Measurements from ENCODE around the gene BCORL1. TPM values are rescaled to one million over a fixed set of nuclear protein-coding genes. Genes with fewer than 3 reads are reported as not detected.

The BCORL1 gene
- polyA plus RNA-seq, 1 of the 3 experiments (the other 2 are of a cell fraction), result 4.2 TPM

- Histone ChIP-seq H3K4me1 (ENCODE audit: control insufficient read depth in 1 of 2, insufficient read depth in 2 of 2, low read depth in 1 of 2, low read length in 1 of 2) (peaks cover 0 to 6% of the 10 kb centered on the region in 2 experiments; a peak in 1 of 4 replicates), H3K4me2 (no peak overlapping the region), H4K20me1 (ENCODE audit: insufficient read depth) (no peaks in the 10 kb centered on the region), H2AFZ (ENCODE audit: low read depth) (no peak overlapping the region), H3F3A (replicated peaks; ENCODE audit: insufficient read depth) (peaks cover 8% of the 10 kb centered on the region), H3K9me3 (no peaks in the 10 kb centered on the region), H3K27ac (ENCODE audit: low read depth in 2 of 2, low read length in 1 of 2) (no peak overlapping the region), H3K36me3 (replicated peaks in 1 of 2; ENCODE audit: control insufficient read depth in 1 of 2, insufficient read depth in 2 of 2, low read length in 1 of 2) (no peaks in the 10 kb centered on the region), H3K9ac (no peak overlapping the region), H3K27me3 (ENCODE audit: insufficient read depth) (peaks cover 54% of the 10 kb centered on the region), H3K4me3 (ENCODE audit: low read depth in 2 of 2, low read length in 1 of 2) (no peak overlapping the region), H3K9me2 (no peaks in the 10 kb centered on the region), H3K79me2 (ENCODE audit: insufficient read depth) (no peaks in the 10 kb centered on the region)
- no peak for TF ChIP-seq SMC3 (IDR thresholded peaks at IDR 0.05; ENCODE audit: low read depth, low read length)
- TF ChIP-seq MEF2A (IDR thresholded peaks at IDR 0.05; ENCODE audit: borderline replicate concordance, low read depth), result no peak
- no peak for TF ChIP-seq GATA2 (CRISPR knock-in tag; IDR thresholded peaks at IDR 0.05)
- no peak for TF ChIP-seq NRF1 (IDR thresholded peaks at IDR 0.05; ENCODE audit: low read depth, low read length)
- TF ChIP-seq POLR2AphosphoS5 (IDR thresholded peaks at IDR 0.05; ENCODE audit: low read depth, low read length), result no peak
- TF ChIP-seq FOXM1 (IDR thresholded peaks at IDR 0.05; ENCODE audit: low read depth), result no peak
- TF ChIP-seq REST (IDR thresholded peaks at IDR 0.05; ENCODE audit: low read depth, low read length), result no peak
- TF ChIP-seq EP300 (IDR thresholded peaks at IDR 0.05; ENCODE audit: borderline replicate concordance in 1 of 2, low read depth in 1 of 2, low read length in 1 of 2), result no peak
- TF ChIP-seq PBX3 (IDR thresholded peaks at IDR 0.05), result no peak
- TF ChIP-seq RCOR1 (IDR thresholded peaks at IDR 0.05; ENCODE audit: low read length), result no peak
- TF ChIP-seq FOSL2 (IDR thresholded peaks at IDR 0.05; ENCODE audit: borderline replicate concordance, low read depth), result no peak
- TF ChIP-seq SIN3A (IDR thresholded peaks at IDR 0.05; ENCODE audit: borderline replicate concordance, low read depth, low read length), result no peak
- TF ChIP-seq RXRA (IDR thresholded peaks at IDR 0.05; ENCODE audit: borderline replicate concordance, low read depth), result no peak
- TF ChIP-seq MXI1 (IDR thresholded peaks at IDR 0.05; ENCODE audit: low read depth, low read length), result no peak
- no peak for TF ChIP-seq TCF12 (IDR thresholded peaks at IDR 0.05)
- no peak for TF ChIP-seq NFIC (IDR thresholded peaks at IDR 0.05; ENCODE audit: borderline replicate concordance)
- TF ChIP-seq RAD21 (IDR thresholded peaks at IDR 0.05; ENCODE audit: low read length), result no peak
- TF ChIP-seq MAX (IDR thresholded peaks at IDR 0.05; ENCODE audit: low read depth), result no peak
- DNase-seq, result no peak
- CTCF ChIA-PET, result interaction anchor here (1.0 kb wide), 1 partner anchor 107 kb away, joined by 3 read pairs; no protein-coding TSS in a partner anchor
- 44% methylated on average over 4 of the region's 4 CpGs for WGBS (ENCODE audit: low lambda C conversion rate)
- POLR2A ChIA-PET, result no interaction called here
Observed at GRCh38 chrX:129953881-129954280, 28.6 kb upstream of the BCORL1 start.

Data from SK-N-SH (cell line).